Peyer's patch (tissue), 4 donors: ENCODE results near the gene LITAF. TPM values are rescaled to one million over a fixed set of nuclear protein-coding genes. Genes with fewer than 3 reads are reported as not detected.

ENCODE experiments used
- DNase-seq, 3 donors: peaks; one replicate each; pipeline ENCODE4 v3.0.0-alpha.2; 2017 to 2019
- H3K27ac ChIP-seq, 4 donors: fragments of 200-600 bp; sonication (generic); one replicate each; pipeline ENCODE4 v1.5.1; 2016 to 2019
- H3K27me3 ChIP-seq, 2 donors: fragments of 200-600 bp; sonication (generic); one replicate each; pipeline ENCODE4 v1.5.1; 2019
- H3K36me3 ChIP-seq, 3 donors: fragments of 200-600 bp; sonication (generic); one replicate each; pipeline ENCODE4 v1.5.1; 2016 to 2019
- H3K4me1 ChIP-seq, 4 donors: fragments of 200-600 bp; sonication (generic); one replicate each; pipeline ENCODE4 v1.5.1; 2016 to 2019
- H3K4me3 ChIP-seq, 4 donors: fragments of 200-600 bp; sonication (generic); 1 replicate in 3 of 4; 2 replicates in 1 of 4; pipeline ENCODE4 v1.5.1; 2016 to 2019; ENCODE audit warnings: mild to moderate bottlenecking in 1 of 4
- H3K9me3 ChIP-seq, 4 donors: fragments of 200-600 bp; sonication (generic); one replicate each; pipeline ENCODE4 v1.5.1; 2016 to 2019; ENCODE audit warnings: mild to moderate bottlenecking in 1 of 4
- CTCF ChIP-seq, 6 experiments: fragments of 450-650 bp in 4 of 6; fragments of 200-600 bp in 2 of 6; sonication (generic) in 1 of 6; IDR thresholded peaks; one replicate each; pipeline ENCODE4 v1.5.1; 2017 to 2019; ENCODE audit warnings: antibody characterized with exemption in 6 of 6, mild to moderate bottlenecking in 3 of 6, moderate library complexity in 1 of 6
- POLR2A ChIP-seq, 2 donors: fragments of 450-650 bp; IDR thresholded peaks; one replicate each; pipeline ENCODE4 v1.5.1; 2017; ENCODE audit warnings: antibody characterized with exemption in 2 of 2, mild to moderate bottlenecking in 2 of 2, moderate library complexity in 2 of 2
- total RNA-seq, 4 donors: library from RNA; depleted of rRNA; stranded (reverse); fragments of >200 nt; gene quantifications; one replicate each; pipeline ENCODE4 v1.1.0, GENCODE V29; 2016

Gene LITAF
- total RNA-seq, 4 donors from 2014 or later = 20.1 to 56.9 (median 32.3) TPM

- DNase-seq = no peak
- H3K4me1 ChIP-seq = peaks cover 0 to 27% (median 6%) of the 10 kb centered on the region in 4 donors
- TF ChIP-seq CTCF (IDR thresholded peaks at IDR 0.05) = no peak
- no peak for TF ChIP-seq POLR2A (IDR thresholded peaks at IDR 0.05)
- H3K36me3 ChIP-seq = no peaks in the 10 kb centered on the region
- no peaks in the 10 kb centered on the region for H3K9me3 ChIP-seq
- no peak overlapping the region for H3K4me3 ChIP-seq
- peak overlapping the region in 2 of 4 donors; percentile 3 to 64 for H3K27ac ChIP-seq
- no peaks in the 10 kb centered on the region for H3K27me3 ChIP-seq
Observed at GRCh38 chr16:11633113-11633512, 46.4 kb upstream of the LITAF start.

GRCh38 chr16:11632455-11632939 is 45.8 kb upstream of the LITAF start:
- DNase-seq = peak in 1 of 3 donors; percentile 61
- Histone ChIP-seq H3K4me3 (no peak overlapping the region), H3K36me3 (no peaks in the 10 kb centered on the region), H3K27ac (peak overlapping the region; percentile 3 to 64 (median 42)), H3K9me3 (no peaks in the 10 kb centered on the region), H3K4me1 (peaks cover 0 to 27% (median 6%) of the 10 kb centered on the region in 4 donors), H3K27me3 (no peaks in the 10 kb centered on the region)
- TF ChIP-seq POLR2A (IDR thresholded peaks at IDR 0.05) = no peak
- no peak for TF ChIP-seq CTCF (IDR thresholded peaks at IDR 0.05)

- Histone ChIP-seq H3K9me3 (no peaks in the 10 kb centered on the region), H3K4me3 (no peak overlapping the region), H3K27ac (no peak overlapping the region), H3K4me1 (peaks cover 0 to 27% (median 6%) of the 10 kb centered on the region in 4 donors), H3K36me3 (no peaks in the 10 kb centered on the region), H3K27me3 (no peaks in the 10 kb centered on the region)
- no peak for DNase-seq
- TF ChIP-seq CTCF (IDR thresholded peaks at IDR 0.05) (no peak), POLR2A (IDR thresholded peaks at IDR 0.05) (no peak)
Observed at GRCh38 chr16:11631214-11631613, 44.5 kb upstream of the LITAF start.

- Histone ChIP-seq H3K27ac (no peak overlapping the region), H3K4me1 (peaks cover 0 to 24% (median 5%) of the 10 kb centered on the region in 4 donors)
Observed at GRCh38 chr16:11630768-11631056, 44.0 kb upstream of the LITAF start.

GRCh38 chr16:11630046-11630767 is 43.5 kb upstream of the LITAF start:
- H3K27ac ChIP-seq = peak overlapping the region in 3 of 4 donors; percentile 50 to 71 (median 69)
- TF ChIP-seq POLR2A (IDR thresholded peaks at IDR 0.05) = no peak
- peaks cover 0 to 19% (median 4%) of the 10 kb centered on the region in 4 donors for H3K4me1 ChIP-seq
- no peaks in the 10 kb centered on the region for H3K9me3 ChIP-seq
- no peaks in the 10 kb centered on the region for H3K36me3 ChIP-seq
- no peaks in the 10 kb centered on the region for H3K27me3 ChIP-seq
- DNase-seq = no peak
- H3K4me3 ChIP-seq = peak overlapping the region in 1 of 4 donors; percentile 2

More at GRCh38 chr16:11630768-11631056, 44.0 kb upstream of the LITAF start:
- H3K4me3 ChIP-seq = no peak overlapping the region
- H3K36me3 ChIP-seq = no peaks in the 10 kb centered on the region
- H3K27me3 ChIP-seq = no peaks in the 10 kb centered on the region
- no peak for DNase-seq
- H3K9me3 ChIP-seq = no peaks in the 10 kb centered on the region
- TF ChIP-seq CTCF (IDR thresholded peaks at IDR 0.05) (no peak), POLR2A (IDR thresholded peaks at IDR 0.05) (no peak)
